ENCODE data around the gene KIFBP.

DNA sequence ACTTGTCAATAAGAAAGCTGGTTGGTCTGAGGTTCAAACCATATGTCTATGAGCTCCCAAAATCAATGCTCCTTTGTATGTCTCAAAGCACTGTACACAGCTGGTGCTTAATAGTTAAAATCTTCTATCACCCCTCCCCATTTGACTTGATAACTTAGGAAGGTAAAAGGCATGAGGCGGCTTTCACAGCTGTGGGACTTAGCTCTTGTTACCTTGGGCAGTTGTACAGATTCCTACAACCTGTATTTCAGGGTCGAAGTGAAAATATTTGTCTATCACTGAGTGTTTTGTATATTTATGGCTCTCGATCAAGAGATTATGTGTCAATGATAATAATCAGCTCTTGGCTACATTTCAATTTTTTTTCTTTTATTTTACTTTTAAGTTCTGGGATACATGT, 992 bp upstream of the KIFBP start:
- TF ChIP-seq, protein P1, sequence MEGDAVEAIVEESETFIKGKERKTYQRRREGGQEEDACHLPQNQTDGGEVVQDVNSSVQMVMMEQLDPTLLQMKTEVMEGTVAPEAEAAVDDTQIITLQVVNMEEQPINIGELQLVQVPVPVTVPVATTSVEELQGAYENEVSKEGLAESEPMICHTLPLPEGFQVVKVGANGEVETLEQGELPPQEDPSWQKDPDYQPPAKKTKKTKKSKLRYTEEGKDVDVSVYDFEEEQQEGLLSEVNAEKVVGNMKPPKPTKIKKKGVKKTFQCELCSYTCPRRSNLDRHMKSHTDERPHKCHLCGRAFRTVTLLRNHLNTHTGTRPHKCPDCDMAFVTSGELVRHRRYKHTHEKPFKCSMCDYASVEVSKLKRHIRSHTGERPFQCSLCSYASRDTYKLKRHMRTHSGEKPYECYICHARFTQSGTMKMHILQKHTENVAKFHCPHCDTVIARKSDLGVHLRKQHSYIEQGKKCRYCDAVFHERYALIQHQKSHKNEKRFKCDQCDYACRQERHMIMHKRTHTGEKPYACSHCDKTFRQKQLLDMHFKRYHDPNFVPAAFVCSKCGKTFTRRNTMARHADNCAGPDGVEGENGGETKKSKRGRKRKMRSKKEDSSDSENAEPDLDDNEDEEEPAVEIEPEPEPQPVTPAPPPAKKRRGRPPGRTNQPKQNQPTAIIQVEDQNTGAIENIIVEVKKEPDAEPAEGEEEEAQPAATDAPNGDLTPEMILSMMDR (IDR thresholded peaks at IDR 0.05; ENCODE audit: poor library complexity): no peak
- no peak for TF ChIP-seq EZH2 (IDR thresholded peaks at IDR 0.05; ENCODE audit: borderline replicate concordance)
